Thyroid gland (tissue), 4 donors: ENCODE measurements around the gene INSIG2.

ENCODE experiments used
- CTCF ChIP-seq, 6 experiments: fragments of 200-600 bp in 3 of 6; fragments of 450-650 bp in 3 of 6; sonication (generic) in 3 of 6; IDR thresholded peaks; one replicate each; pipeline ENCODE4 v1.5.1; 2016 to 2019; ENCODE audit warnings: antibody characterized with exemption in 6 of 6, mild to moderate bottlenecking in 2 of 6, inconsistent platforms in 1 of 6, moderate library complexity in 1 of 6
- POLR2A ChIP-seq, 2 donors: fragments of 450-650 bp; IDR thresholded peaks; one replicate each; pipeline ENCODE4 v1.6.1; 2017; ENCODE audit warnings: antibody characterized with exemption in 2 of 2, mild to moderate bottlenecking in 2 of 2, moderate library complexity in 1 of 2

- no peak for TF ChIP-seq CTCF (IDR thresholded peaks at IDR 0.05)
- no peak for TF ChIP-seq POLR2A (IDR thresholded peaks at IDR 0.05)
Observed at GRCh38 chr2:118044854-118045253, 43.4 kb upstream of the INSIG2 start.
